GM23248 (cell line): ENCODE data around the gene RASGEF1B.

ENCODE experiments used
- EZH2 ChIP-seq: fragments of 200-600 bp; sonication (generic); IDR thresholded peaks from 2 replicates; pipeline ENCODE4 v1.6.1; 2018; ENCODE audit warnings: antibody characterized with exemption, mild to moderate bottlenecking; ENCODE audit not compliant: insufficient read depth, poor library complexity, severe bottlenecking
- EZH2phosphoT487 ChIP-seq: fragments of 200-600 bp; sonication (generic); IDR thresholded peaks from 2 replicates; pipeline ENCODE4 v1.6.1; 2018; ENCODE audit warnings: antibody characterized with exemption, moderate library complexity, mild to moderate bottlenecking, low read depth; ENCODE audit not compliant: insufficient read depth

GRCh38 chr4:81504112-81505003 is 32.7 kb upstream of the RASGEF1B start:
- no peak for TF ChIP-seq EZH2
- no peak for TF ChIP-seq EZH2phosphoT487
